HG02970 (cell line): ENCODE data around the gene ZSWIM3.

Experiments used
- ATAC-seq: cut with Tn5 transposase; IDR thresholded peaks from one replicate; pipeline ENCODE4 v1.9.1; 2021; ENCODE audit warnings: mild to moderate bottlenecking, moderate library complexity, moderate number of reproducible peaks; ENCODE audit not compliant: unreplicated experiment, low FRiP score

ZSWIM3 gene

GRCh38 chr20:45925821-45926506 lies 68.5 kb downstream of the ZSWIM3 start:
- ATAC-seq = no peak

- ATAC-seq = no peak
These were observed 69.3 kb downstream of the ZSWIM3 start for GRCh38 chr20:45926731-45927070.

GRCh38 chr20:45927071-45927878 lies 69.9 kb downstream of the ZSWIM3 start:
- ATAC-seq = no peak
